Retinal pigment epithelial cell (primary cell): Measurements from ENCODE around the gene ZDHHC5.

ENCODE experiments used
- DNase-seq: peaks from one replicate; pipeline ENCODE4 v3.0.0-alpha.2; 2010; ENCODE audit warnings: low read depth
- H3K4me3 ChIP-seq: 2 replicates; pipeline ENCODE4 v1.5.1; 2011; ENCODE audit warnings: mild to moderate bottlenecking, low read length, control low read depth, moderate library complexity
- TF ChIP-seq, protein P1 (sequence below): conservative IDR thresholded peaks from 2 replicates; pipeline ENCODE4 v1.5.1; 2011; ENCODE audit warnings: low read depth, low read length, control low read depth, inconsistent platforms

Gene ZDHHC5

DNA sequence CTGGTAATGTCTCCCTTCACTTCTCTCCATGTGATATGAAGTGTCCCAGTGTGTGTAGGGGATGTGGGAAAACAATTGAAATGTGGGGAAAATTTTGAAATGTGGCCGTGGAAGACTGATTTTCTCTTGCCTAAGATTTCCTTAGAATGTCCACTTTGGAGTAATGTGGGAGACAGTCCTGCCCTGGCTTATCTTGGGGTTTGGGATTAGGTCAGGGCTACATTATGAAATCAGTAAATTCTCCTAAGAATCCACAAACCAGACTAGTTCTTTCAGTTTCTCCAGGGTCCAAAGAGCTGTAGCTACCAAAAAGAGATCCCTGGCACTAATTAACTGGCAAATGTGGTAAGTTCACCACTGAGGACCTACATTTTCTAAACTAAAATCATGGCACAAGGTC lies 41.0 kb upstream of the ZDHHC5 start:
- DNase-seq = no peak
- TF ChIP-seq, protein P1, sequence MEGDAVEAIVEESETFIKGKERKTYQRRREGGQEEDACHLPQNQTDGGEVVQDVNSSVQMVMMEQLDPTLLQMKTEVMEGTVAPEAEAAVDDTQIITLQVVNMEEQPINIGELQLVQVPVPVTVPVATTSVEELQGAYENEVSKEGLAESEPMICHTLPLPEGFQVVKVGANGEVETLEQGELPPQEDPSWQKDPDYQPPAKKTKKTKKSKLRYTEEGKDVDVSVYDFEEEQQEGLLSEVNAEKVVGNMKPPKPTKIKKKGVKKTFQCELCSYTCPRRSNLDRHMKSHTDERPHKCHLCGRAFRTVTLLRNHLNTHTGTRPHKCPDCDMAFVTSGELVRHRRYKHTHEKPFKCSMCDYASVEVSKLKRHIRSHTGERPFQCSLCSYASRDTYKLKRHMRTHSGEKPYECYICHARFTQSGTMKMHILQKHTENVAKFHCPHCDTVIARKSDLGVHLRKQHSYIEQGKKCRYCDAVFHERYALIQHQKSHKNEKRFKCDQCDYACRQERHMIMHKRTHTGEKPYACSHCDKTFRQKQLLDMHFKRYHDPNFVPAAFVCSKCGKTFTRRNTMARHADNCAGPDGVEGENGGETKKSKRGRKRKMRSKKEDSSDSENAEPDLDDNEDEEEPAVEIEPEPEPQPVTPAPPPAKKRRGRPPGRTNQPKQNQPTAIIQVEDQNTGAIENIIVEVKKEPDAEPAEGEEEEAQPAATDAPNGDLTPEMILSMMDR = no peak
- H3K4me3 ChIP-seq = no peak overlapping the region

GRCh38 chr11:57630171-57630570 lies 37.7 kb upstream of the ZDHHC5 start:
- no peak for DNase-seq
- TF ChIP-seq, protein P1 = no peak
- H3K4me3 ChIP-seq = no peak overlapping the region

- TF ChIP-seq, protein P1 = no peak
- no peak overlapping the region for H3K4me3 ChIP-seq
- DNase-seq = no peak
Measured at GRCh38 chr11:57632116-57632515, 35.8 kb upstream of the ZDHHC5 start.

DNA sequence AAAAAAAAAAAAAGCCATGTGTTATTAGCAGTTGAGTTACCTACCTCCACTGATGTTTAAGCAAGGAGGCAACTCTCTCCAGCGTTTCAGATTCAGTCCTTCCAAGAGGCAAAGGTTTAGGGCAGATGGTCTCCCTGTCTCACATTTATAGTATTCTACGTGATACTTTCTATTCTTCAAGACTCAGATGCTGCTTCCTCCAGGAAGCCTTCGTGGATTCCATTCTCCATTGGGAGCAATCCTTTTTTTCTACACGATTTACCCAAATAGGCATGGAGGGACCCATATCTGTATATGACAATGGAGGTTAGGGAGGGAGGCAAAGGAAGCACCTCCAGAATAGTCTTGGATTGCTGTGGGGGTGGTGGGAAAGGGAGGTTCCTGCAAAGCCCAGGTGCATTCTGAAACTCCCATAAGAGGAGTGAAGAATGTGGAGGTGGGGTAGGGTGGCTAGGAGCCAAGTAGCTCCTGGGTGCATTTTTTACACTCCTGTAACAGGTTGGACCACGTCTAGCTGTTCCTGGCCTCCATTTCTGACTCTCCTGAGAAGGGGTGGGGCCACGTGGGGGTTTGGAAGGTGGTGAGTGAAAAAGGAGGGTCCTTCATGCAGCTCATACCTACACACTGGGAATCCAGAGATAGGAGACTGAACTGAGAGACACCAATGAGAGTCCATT lies 34.4 kb upstream of the ZDHHC5 start:
- TF ChIP-seq, protein P1 = no peak
- no peak overlapping the region for H3K4me3 ChIP-seq
- DNase-seq = no peak

DNA sequence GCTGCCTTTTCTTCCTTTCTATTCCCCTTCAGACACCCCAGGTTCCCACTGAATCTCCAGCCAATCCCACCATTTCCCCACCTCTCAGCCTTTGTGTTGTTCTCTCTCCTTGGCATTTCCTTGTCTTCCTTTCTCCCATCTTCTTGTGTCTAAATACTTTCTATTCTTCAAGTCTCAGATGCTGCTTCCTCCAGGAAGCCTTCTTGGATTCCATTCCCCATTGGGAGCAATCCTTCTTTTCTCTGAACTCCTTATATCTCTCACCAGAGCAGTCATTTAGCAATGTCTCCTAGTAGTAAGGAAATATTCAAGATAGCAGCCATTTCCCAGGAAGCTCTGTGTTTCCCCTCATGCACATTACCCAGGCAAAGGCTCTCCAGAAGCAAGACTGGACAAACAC lies 33.6 kb upstream of the ZDHHC5 start:
- H3K4me3 ChIP-seq = no peak overlapping the region
- TF ChIP-seq, protein P1 = no peak
- DNase-seq = no peak

- TF ChIP-seq, protein P1 = no peak
- H3K4me3 ChIP-seq = no peak overlapping the region
- no peak for DNase-seq
Measured at GRCh38 chr11:57635246-57635645, 32.7 kb upstream of the ZDHHC5 start.

- no peak for DNase-seq
- peak overlapping the region; percentile 98 for H3K4me3 ChIP-seq
- TF ChIP-seq, protein P1 = no peak
Measured at GRCh38 chr11:57637626-57638004, 30.3 kb upstream of the ZDHHC5 start.
